GM23338 (cell line): ENCODE measurements around the gene PRSS33. TPM values are rescaled to one million over a fixed set of nuclear protein-coding genes. Genes with fewer than 3 reads are reported as not detected.

Experiments used
- ATAC-seq: fragments of 200-7000 bp; cut with Tn5 transposase; 3 replicates; pipeline ENCODE4 v1.9.1; 2020
- DNase-seq: peaks from one replicate; pipeline ENCODE4 v3.0.0-alpha.2; 2015; ENCODE audit warnings: low spot score
- H2AFZ ChIP-seq: fragments of 200-600 bp; sonication (generic); 2 replicates; pipeline ENCODE4 v1.8.0; 2016; ENCODE audit warnings: antibody characterized with exemption, mild to moderate bottlenecking, moderate library complexity
- H3F3A ChIP-seq: fragments of 200-600 bp; sonication (generic); replicated peaks from 2 replicates; pipeline ENCODE4 v1.8.0; 2017; ENCODE audit warnings: antibody characterized with exemption, mixed run types, low read depth
- H3K27ac ChIP-seq: fragments of 200-600 bp; sonication (generic); 2 replicates; pipeline ENCODE4 v1.6.1; 2016; ENCODE audit warnings: low read depth
- H3K27me3 ChIP-seq: fragments of 200-600 bp; sonication (generic); 2 replicates; pipeline ENCODE4 v1.8.0; 2016; ENCODE audit warnings: mild to moderate bottlenecking, mixed run types, moderate library complexity; ENCODE audit not compliant: insufficient read depth
- H3K36me3 ChIP-seq: fragments of 200-600 bp; sonication (generic); 2 replicates; pipeline ENCODE4 v1.8.0; 2016; ENCODE audit warnings: mild to moderate bottlenecking; ENCODE audit not compliant: insufficient read depth
- H3K4me1 ChIP-seq: fragments of 200-600 bp; sonication (generic); 2 replicates; pipeline ENCODE4 v1.8.0; 2016; ENCODE audit warnings: mild to moderate bottlenecking, moderate library complexity; ENCODE audit not compliant: insufficient read depth
- H3K4me2 ChIP-seq: fragments of 200-600 bp; sonication (generic); 2 replicates; pipeline ENCODE4 v1.7.1; 2017; ENCODE audit warnings: mixed run types
- H3K4me3 ChIP-seq: fragments of 200-600 bp; sonication (generic); 2 replicates; pipeline ENCODE4 v1.6.1; 2016; ENCODE audit warnings: mixed run types
- H3K79me2 ChIP-seq: fragments of 200-600 bp; sonication (generic); replicated peaks from 2 replicates; pipeline ENCODE4 v1.8.0; 2017; ENCODE audit warnings: mild to moderate bottlenecking; ENCODE audit not compliant: insufficient read depth
- H3K9me2 ChIP-seq: fragments of 200-600 bp; sonication (generic); 2 replicates; pipeline ENCODE4 v1.8.0; 2017; ENCODE audit not compliant: insufficient read depth
- H4K20me1 ChIP-seq: fragments of 200-600 bp; sonication (generic); replicated peaks from 2 replicates; pipeline ENCODE4 v1.8.0; 2017; ENCODE audit warnings: mild to moderate bottlenecking; ENCODE audit not compliant: insufficient read depth
- H3K27ac Mint-ChIP-seq: 2 replicates; pipeline ENCODE4 v1.8.0; 2020; ENCODE audit warnings: inconsistent platforms, mild to moderate bottlenecking, moderate library complexity, mixed read lengths
- H3K27me3 Mint-ChIP-seq: 3 replicates; pipeline ENCODE4 v1.8.0; 2022; ENCODE audit warnings: low read depth, mild to moderate bottlenecking, moderate library complexity, mixed read lengths, inconsistent platforms; ENCODE audit not compliant: insufficient read depth, poor library complexity
- H3K36me3 Mint-ChIP-seq: 3 replicates; pipeline ENCODE4 v1.8.0; 2021; ENCODE audit warnings: low read depth, mild to moderate bottlenecking, inconsistent platforms, moderate library complexity, mixed read lengths
- H3K4me1 Mint-ChIP-seq: 3 replicates; pipeline ENCODE4 v1.8.0; 2020; ENCODE audit warnings: mild to moderate bottlenecking, inconsistent platforms, mixed read lengths
- H3K4me3 Mint-ChIP-seq: 3 replicates; pipeline ENCODE4 v1.8.0; 2021; ENCODE audit warnings: moderate library complexity, mild to moderate bottlenecking, inconsistent platforms, mixed read lengths
- H3K9me3 Mint-ChIP-seq: 3 replicates; pipeline ENCODE4 v1.8.0; 2020; ENCODE audit warnings: moderate library complexity, mild to moderate bottlenecking, inconsistent platforms, mixed read lengths
- CREB1 ChIP-seq: fragments of 250-450 bp; sonication (Bioruptor Pico); IDR thresholded peaks from 2 replicates; pipeline ENCODE4 v1.5.0; 2020; ENCODE audit warnings: low read depth, mild to moderate bottlenecking, moderate library complexity
- ETS1 ChIP-seq: IDR thresholded peaks from 2 replicates; pipeline ENCODE4 v1.6.1; 2016; ENCODE audit warnings: antibody characterized with exemption
- EZH2 ChIP-seq: fragments of 200-600 bp; sonication (generic); IDR thresholded peaks from one replicate; pipeline ENCODE4 v1.8.0; 2017; ENCODE audit warnings: antibody characterized with exemption, mild to moderate bottlenecking, low read depth; ENCODE audit not compliant: unreplicated experiment
- EZH2phosphoT487 ChIP-seq: fragments of 200-600 bp; sonication (generic); IDR thresholded peaks from one replicate; pipeline ENCODE4 v1.8.1; 2018; ENCODE audit warnings: antibody characterized with exemption; ENCODE audit not compliant: unreplicated experiment
- JUNB ChIP-seq: IDR thresholded peaks from one replicate; pipeline ENCODE4 v1.6.1; 2016; ENCODE audit warnings: antibody characterized with exemption; ENCODE audit not compliant: unreplicated experiment
- NANOG ChIP-seq: IDR thresholded peaks from 2 replicates; pipeline ENCODE4 v1.6.1; 2016; ENCODE audit warnings: antibody characterized with exemption, borderline replicate concordance
- POLR2AphosphoS5 ChIP-seq: IDR thresholded peaks from 2 replicates; pipeline ENCODE4 v1.6.1; 2016; ENCODE audit warnings: antibody characterized with exemption, low read depth
- REST ChIP-seq: IDR thresholded peaks from one replicate; pipeline ENCODE4 v1.6.1; 2018; ENCODE audit warnings: antibody characterized with exemption; ENCODE audit not compliant: unreplicated experiment
- STAT1 ChIP-seq: IDR thresholded peaks from one replicate; pipeline ENCODE4 v1.6.1; 2016; ENCODE audit warnings: antibody characterized with exemption; ENCODE audit not compliant: unreplicated experiment
- ZNF114 ChIP-seq: fragments of 250-450 bp; sonication (Bioruptor Pico); IDR thresholded peaks from 2 replicates; pipeline ENCODE4 v1.5.0; 2020; ENCODE audit warnings: mild to moderate bottlenecking, moderate library complexity
- ZNF331 ChIP-seq: fragments of 250-450 bp; sonication (Bioruptor Pico); IDR thresholded peaks from 2 replicates; pipeline ENCODE4 v1.5.0; 2020; ENCODE audit warnings: low read depth, mild to moderate bottlenecking, moderate library complexity
- ZNF462 ChIP-seq: fragments of 250-450 bp; sonication (Bioruptor Pico); IDR thresholded peaks from 2 replicates; pipeline ENCODE4 v1.5.0; 2020; ENCODE audit warnings: mild to moderate bottlenecking, moderate library complexity
- polyA plus RNA-seq: library from polyadenylated mRNA; unstranded; fragments of >200 nt; fragmentation: Nextera tagmentation; extraction: Ambion mirVana; gene quantifications from 2 replicates; pipeline ENCODE4 v1.2.1, GENCODE V29; 2016
- total RNA-seq: library from RNA; depleted of rRNA; stranded (reverse); fragments of >200 nt; shearing (Covaris generic); gene quantifications from 2 replicates; pipeline ENCODE4 v1.2.3, GENCODE V29; 2014
- TF ChIP-seq, protein P1 (sequence below), 2 experiments: fragments of 200-600 bp in 1 of 2; sonication (generic) in 1 of 2; conservative IDR thresholded peaks; 2 replicates each; pipeline versions ENCODE4 v1.5.1 to v1.6.1; 2016 to 2017; ENCODE audit warnings: antibody characterized with exemption in 2 of 2, low read depth in 2 of 2, mild to moderate bottlenecking in 2 of 2, moderate library complexity in 1 of 2

PRSS33 gene
- total and polyA plus RNA-seq, 2 experiments from 2014 or later: 0.24 to 1.4 TPM

GRCh38 chr16:2792940-2793339 is 5.6 kb upstream of the PRSS33 start:
- H3K36me3 Mint-ChIP-seq: no peaks in the 10 kb centered on the region

More at GRCh38 chr16:2792940-2793339, 5.6 kb upstream of the PRSS33 start:
- H3K27me3 ChIP-seq: no peaks in the 10 kb centered on the region
- no peak overlapping the region for H3K4me2 ChIP-seq
- no peak overlapping the region for H2AFZ ChIP-seq
- Mint-ChIP-seq H3K4me3 (no peak overlapping the region), H3K9me3 (no peaks in the 10 kb centered on the region), H3K27ac (no peak overlapping the region), H3K27me3 (peaks cover 12% of the 10 kb centered on the region), H3K4me1 (no peaks in the 10 kb centered on the region)
- H3K9me2 ChIP-seq: no peaks in the 10 kb centered on the region
- H3K4me3 ChIP-seq: no peak overlapping the region
- H3K4me1 ChIP-seq: no peaks in the 10 kb centered on the region
- H3F3A ChIP-seq: no peaks in the 10 kb centered on the region
- H3K79me2 ChIP-seq: no peaks in the 10 kb centered on the region
- H4K20me1 ChIP-seq: no peaks in the 10 kb centered on the region
- DNase-seq (no peak), ATAC-seq (no peak)
- H3K27ac ChIP-seq: no peak overlapping the region
- TF ChIP-seq ZNF114 (CRISPR knock-in tag) (no peak), POLR2AphosphoS5 (no peak), ZNF462 (CRISPR knock-in tag) (no peak), ZNF331 (CRISPR knock-in tag) (no peak), EZH2phosphoT487 (no peak), EZH2 (no peak), NANOG (no peak), JUNB (no peak), CREB1 (CRISPR knock-in tag) (no peak), ETS1 (no peak), REST (no peak), STAT1 (no peak)
- TF ChIP-seq, protein P1, sequence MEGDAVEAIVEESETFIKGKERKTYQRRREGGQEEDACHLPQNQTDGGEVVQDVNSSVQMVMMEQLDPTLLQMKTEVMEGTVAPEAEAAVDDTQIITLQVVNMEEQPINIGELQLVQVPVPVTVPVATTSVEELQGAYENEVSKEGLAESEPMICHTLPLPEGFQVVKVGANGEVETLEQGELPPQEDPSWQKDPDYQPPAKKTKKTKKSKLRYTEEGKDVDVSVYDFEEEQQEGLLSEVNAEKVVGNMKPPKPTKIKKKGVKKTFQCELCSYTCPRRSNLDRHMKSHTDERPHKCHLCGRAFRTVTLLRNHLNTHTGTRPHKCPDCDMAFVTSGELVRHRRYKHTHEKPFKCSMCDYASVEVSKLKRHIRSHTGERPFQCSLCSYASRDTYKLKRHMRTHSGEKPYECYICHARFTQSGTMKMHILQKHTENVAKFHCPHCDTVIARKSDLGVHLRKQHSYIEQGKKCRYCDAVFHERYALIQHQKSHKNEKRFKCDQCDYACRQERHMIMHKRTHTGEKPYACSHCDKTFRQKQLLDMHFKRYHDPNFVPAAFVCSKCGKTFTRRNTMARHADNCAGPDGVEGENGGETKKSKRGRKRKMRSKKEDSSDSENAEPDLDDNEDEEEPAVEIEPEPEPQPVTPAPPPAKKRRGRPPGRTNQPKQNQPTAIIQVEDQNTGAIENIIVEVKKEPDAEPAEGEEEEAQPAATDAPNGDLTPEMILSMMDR (conservative IDR thresholded peaks at IDR 0.05; ENCODE audit: low read depth in 2 of 2): no peak
- no peaks in the 10 kb centered on the region for H3K36me3 ChIP-seq
